ENCODE measurements around the gene C1S. TPM values are rescaled to one million over a fixed set of nuclear protein-coding genes. Genes with fewer than 3 reads are reported as not detected.
A peak's percentile ranks its signal among the peaks of the same experiment; 100 is the strongest.
"Not testable (repeated sequence)": the region's sequence is repeated elsewhere in the genome, so short reads cannot be mapped to it uniquely, and the experiment has no call there.

C1S gene
- total RNA-seq, 8 experiments from 2014 or later = 1.3 to 909 (median 17.9) TPM

- in situ Hi-C loops (cut with MboI; ENCODE audit: low pct_unique_long_range_greater_than_20kb in 2 of 9, low sequenced_read_pairs in 9 of 9, unreplicated experiment in 9 of 9); H3K27ac ChIP-seq; H3K4me1 ChIP-seq (replicated peaks in 1 of 2); H3K4me3 ChIP-seq; ATAC-seq (replicated peaks in 6 of 8): not testable (repeated sequence)
- WGBS, 10 experiments = 67 to 100% (median 96%) methylated on average over 1 to 2 of the region's 2 CpGs; no CpG with 5 or more reads in 4 of the 10 experiments
Measured at GRCh38 chr12:7055736-7056135, 4.8 kb upstream of the C1S start.

GRCh38 chr12:7058163-7058845 is 2.2 kb upstream of the C1S start:
- H3K27ac ChIP-seq = no peak overlapping the region
- 17 to 81% (median 80%) methylated on average over 1 to 3 of the region's 3 CpGs; no CpG with 5 or more reads in 6 of the 10 experiments for WGBS, 10 experiments
- no peaks in the 10 kb centered on the region for H3K4me1 ChIP-seq (replicated peaks in 1 of 2)
- no peak overlapping the region for H3K4me3 ChIP-seq
- in situ Hi-C loops (cut with MboI; ENCODE audit: low pct_unique_long_range_greater_than_20kb in 2 of 9, low sequenced_read_pairs in 9 of 9, unreplicated experiment in 9 of 9) = no loop called here
- peak in 2 of 8 experiments; percentile 9 to 54 for ATAC-seq (replicated peaks in 6 of 8)

GRCh38 chr12:7058850-7059395 is 1.6 kb upstream of the C1S start:
- in situ Hi-C loops (cut with MboI; ENCODE audit: low pct_unique_long_range_greater_than_20kb in 2 of 9, low sequenced_read_pairs in 9 of 9, unreplicated experiment in 9 of 9) = no loop called here
- Histone ChIP-seq H3K4me3 (no peak overlapping the region), H3K4me1 (replicated peaks in 1 of 2) (no peaks in the 10 kb centered on the region), H3K27ac (no peak overlapping the region)
- ATAC-seq (replicated peaks in 6 of 8) = no peak
- 60 to 100% (median 90%) methylated on average over 1 to 8 of the region's 9 CpGs; no CpG with 5 or more reads in 2 of the 10 experiments for WGBS, 10 experiments

GRCh38 chr12:7059780-7060179 is 738 bp upstream of the C1S start:
- 53 to 95% (median 81%) methylated on average over 2 to 4 of the region's 4 CpGs; no CpG with 5 or more reads in 3 of the 10 experiments for WGBS, 10 experiments
- Histone ChIP-seq H3K27ac (no peak overlapping the region), H3K4me3 (no peak overlapping the region), H3K4me1 (replicated peaks in 1 of 2) (no peaks in the 10 kb centered on the region)
- no peak for ATAC-seq (replicated peaks in 6 of 8)
- in situ Hi-C loops (cut with MboI; ENCODE audit: low pct_unique_long_range_greater_than_20kb in 2 of 9, low sequenced_read_pairs in 9 of 9, unreplicated experiment in 9 of 9) = no loop called here

- 9 to 88% (median 72%) methylated on average over 2 to 11 of the region's 13 CpGs; no CpG with 5 or more reads in 2 of the 10 experiments for WGBS, 10 experiments
- ATAC-seq (replicated peaks in 6 of 8) = peak in 1 of 8 experiments; percentile 1
- Histone ChIP-seq H3K27ac (no peak overlapping the region), H3K4me1 (replicated peaks in 1 of 2) (no peaks in the 10 kb centered on the region), H3K4me3 (no peak overlapping the region)
- in situ Hi-C loops (cut with MboI; ENCODE audit: low pct_unique_long_range_greater_than_20kb in 2 of 9, low sequenced_read_pairs in 9 of 9, unreplicated experiment in 9 of 9) = no loop called here
Measured at GRCh38 chr12:7061138-7061537, 620 bp downstream of the C1S start.

- Histone ChIP-seq H3K4me3 (no peak overlapping the region), H3K4me1 (replicated peaks in 1 of 2) (no peaks in the 10 kb centered on the region), H3K27ac (no peak overlapping the region)
- 14 to 100% (median 88%) methylated on average over 1 to 7 of the region's 7 CpGs; no CpG with 5 or more reads in 2 of the 10 experiments for WGBS, 10 experiments
- ATAC-seq (replicated peaks in 6 of 8) = no peak
- in situ Hi-C loops (cut with MboI; ENCODE audit: low pct_unique_long_range_greater_than_20kb in 2 of 9, low sequenced_read_pairs in 9 of 9, unreplicated experiment in 9 of 9) = no loop called here
Measured at GRCh38 chr12:7061596-7061995, 1.1 kb downstream of the C1S start.

- no peak for ATAC-seq (replicated peaks in 6 of 8)
- no peak overlapping the region for H3K4me3 ChIP-seq
- in situ Hi-C loops (cut with MboI; ENCODE audit: low pct_unique_long_range_greater_than_20kb in 2 of 9, low sequenced_read_pairs in 9 of 9, unreplicated experiment in 9 of 9) = no loop called here
- no peak overlapping the region for H3K27ac ChIP-seq
- no peaks in the 10 kb centered on the region for H3K4me1 ChIP-seq (replicated peaks in 1 of 2)
- 8 to 92% (median 73%) methylated on average over 1 to 3 of the region's 3 CpGs; no CpG with 5 or more reads in 2 of the 10 experiments for WGBS, 10 experiments
Measured at GRCh38 chr12:7064516-7064915, 4.0 kb downstream of the C1S start.

- Histone ChIP-seq H3K4me1 (replicated peaks in 1 of 2) (no peaks in the 10 kb centered on the region), H3K27ac (no peak overlapping the region), H3K4me3 (no peak overlapping the region)
- in situ Hi-C loops (cut with MboI; ENCODE audit: low pct_unique_long_range_greater_than_20kb in 2 of 9, low sequenced_read_pairs in 9 of 9, unreplicated experiment in 9 of 9) = no loop called here
- 17 to 94% (median 77%) methylated on average over 1 to 6 of the region's 7 CpGs for WGBS, 10 experiments
- no peak for ATAC-seq (replicated peaks in 6 of 8)
Measured at GRCh38 chr12:7065073-7065623, 4.6 kb downstream of the C1S start.

- 42 to 100% (median 82%) methylated on average over 1 to 2 of the region's 2 CpGs; no CpG with 5 or more reads in 4 of the 10 experiments for WGBS, 10 experiments
- Histone ChIP-seq H3K27ac (no peak overlapping the region), H3K4me3 (no peak overlapping the region), H3K4me1 (replicated peaks in 1 of 2) (no peaks in the 10 kb centered on the region)
- no peak for ATAC-seq (replicated peaks in 6 of 8)
- in situ Hi-C loops (cut with MboI; ENCODE audit: low pct_unique_long_range_greater_than_20kb in 2 of 9, low sequenced_read_pairs in 9 of 9, unreplicated experiment in 9 of 9) = no loop called here
Measured at GRCh38 chr12:7066596-7066995, 6.1 kb downstream of the C1S start.

- in situ Hi-C loops (cut with MboI; ENCODE audit: low pct_unique_long_range_greater_than_20kb in 2 of 9, low sequenced_read_pairs in 9 of 9, unreplicated experiment in 9 of 9) = no loop called here
- 47 to 88% (median 59%) methylated on average over 1 to 5 of the region's 7 CpGs; no CpG with 5 or more reads in 2 of the 10 experiments for WGBS, 10 experiments
- no peak overlapping the region for H3K27ac ChIP-seq
- peak in 1 of 8 experiments; percentile 32 for ATAC-seq (replicated peaks in 6 of 8)
- no peak overlapping the region for H3K4me3 ChIP-seq
- no peaks in the 10 kb centered on the region for H3K4me1 ChIP-seq (replicated peaks in 1 of 2)
Measured at GRCh38 chr12:7067096-7067495, 6.6 kb downstream of the C1S start.

- Histone ChIP-seq H3K4me3 (no peak overlapping the region), H3K27ac (no peak overlapping the region), H3K4me1 (replicated peaks in 1 of 2) (no peaks in the 10 kb centered on the region)
- in situ Hi-C loops (cut with MboI; ENCODE audit: low pct_unique_long_range_greater_than_20kb in 2 of 9, low sequenced_read_pairs in 9 of 9, unreplicated experiment in 9 of 9) = no loop called here
- no peak for ATAC-seq (replicated peaks in 6 of 8)
- WGBS, 10 experiments = 0 to 92% (median 62%) methylated on average over 1 to 11 of the region's 11 CpGs; no CpG with 5 or more reads in 1 of the 10 experiments
Measured at GRCh38 chr12:7068240-7068993, 7.9 kb downstream of the C1S start.

- in situ Hi-C loops (cut with MboI; ENCODE audit: low pct_unique_long_range_greater_than_20kb in 2 of 9, low sequenced_read_pairs in 9 of 9, unreplicated experiment in 9 of 9) = no loop called here
- H3K27ac ChIP-seq = no peak overlapping the region
- 59 to 93% (median 80%) methylated on average over 1 to 2 of the region's 2 CpGs; no CpG with 5 or more reads in 7 of the 10 experiments for WGBS, 10 experiments
- no peak overlapping the region for H3K4me3 ChIP-seq
- ATAC-seq (replicated peaks in 6 of 8) = no peak
- no peaks in the 10 kb centered on the region for H3K4me1 ChIP-seq (replicated peaks in 1 of 2)
Measured at GRCh38 chr12:7068994-7069346, 8.5 kb downstream of the C1S start.

GRCh38 chr12:7069386-7069785 is 8.9 kb downstream of the C1S start:
- no peak overlapping the region for H3K4me3 ChIP-seq
- 61 to 100% (median 80%) methylated on average over 1 to 5 of the region's 6 CpGs; no CpG with 5 or more reads in 5 of the 10 experiments for WGBS, 10 experiments
- in situ Hi-C loops (cut with MboI; ENCODE audit: low pct_unique_long_range_greater_than_20kb in 2 of 9, low sequenced_read_pairs in 9 of 9, unreplicated experiment in 9 of 9) = no loop called here
- no peak for ATAC-seq (replicated peaks in 6 of 8)
- H3K4me1 ChIP-seq (replicated peaks in 1 of 2) = no peaks in the 10 kb centered on the region
- H3K27ac ChIP-seq = no peak overlapping the region
